ENCODE measurements around the gene GLS.
"Not testable (repeated sequence)": the region's sequence is repeated elsewhere in the genome, so short reads cannot be mapped to it uniquely, and the experiment has no call there.

GLS gene

DNA sequence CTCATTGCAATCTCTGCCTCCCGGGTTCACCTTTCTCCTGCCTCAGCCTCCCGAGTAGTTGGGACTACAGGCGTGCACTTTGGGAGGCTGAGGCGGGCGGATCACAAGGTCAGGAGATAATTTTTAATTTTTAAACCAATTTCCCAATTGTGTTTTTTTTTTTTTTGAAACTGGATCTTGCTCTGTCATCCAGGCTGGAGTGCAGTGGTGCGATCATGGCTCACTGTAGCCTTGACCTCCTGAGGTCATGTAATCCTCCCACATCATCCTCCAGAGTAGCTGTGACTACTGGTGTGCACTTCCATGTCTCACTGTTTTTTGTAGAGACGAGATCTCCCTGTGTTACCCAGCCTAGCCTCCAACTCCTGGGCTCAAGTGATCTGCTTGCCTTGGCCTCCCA lies 49.3 kb downstream of the GLS start:
- no peak for DNase-seq (ENCODE audit: low read depth, low spot score)

DNA sequence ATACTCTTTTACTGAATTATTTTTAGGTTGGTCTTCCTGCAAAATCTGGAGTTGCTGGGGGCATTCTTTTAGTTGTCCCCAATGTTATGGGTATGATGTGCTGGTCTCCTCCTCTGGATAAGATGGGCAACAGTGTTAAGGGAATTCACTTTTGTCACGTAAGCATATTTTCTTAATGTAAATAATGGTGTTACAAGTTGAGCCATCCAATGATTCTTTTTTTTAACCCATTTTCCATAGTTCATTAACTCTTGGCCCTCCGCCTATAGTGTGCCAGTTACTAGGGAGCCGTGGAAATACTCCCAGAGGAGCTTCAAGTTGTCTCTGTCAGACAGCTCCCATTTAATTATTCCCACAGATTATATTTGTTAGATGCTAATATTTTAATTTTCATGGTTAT lies 49.8 kb downstream of the GLS start:
- no peak for DNase-seq (ENCODE audit: low read depth, low spot score)

DNA sequence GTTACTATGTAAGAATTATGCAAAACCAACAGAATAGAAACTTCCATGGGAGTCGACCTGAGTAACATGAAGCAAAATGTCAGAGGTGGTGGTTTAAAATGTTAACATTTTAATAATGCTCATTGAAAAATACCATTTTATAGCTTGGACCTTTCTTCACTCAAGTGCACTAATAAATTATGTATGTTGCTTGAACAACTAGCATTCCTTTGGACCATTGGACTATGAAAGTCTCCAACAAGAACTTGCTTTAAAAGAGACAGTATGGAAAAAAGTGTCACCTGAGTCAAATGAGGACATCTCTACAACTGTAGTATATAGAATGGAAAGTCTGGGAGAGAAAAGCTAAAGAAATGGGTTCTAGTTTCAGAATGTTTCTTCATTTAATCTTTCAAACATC lies 51.9 kb downstream of the GLS start:
- no peak for DNase-seq (ENCODE audit: low read depth, low spot score)

DNA sequence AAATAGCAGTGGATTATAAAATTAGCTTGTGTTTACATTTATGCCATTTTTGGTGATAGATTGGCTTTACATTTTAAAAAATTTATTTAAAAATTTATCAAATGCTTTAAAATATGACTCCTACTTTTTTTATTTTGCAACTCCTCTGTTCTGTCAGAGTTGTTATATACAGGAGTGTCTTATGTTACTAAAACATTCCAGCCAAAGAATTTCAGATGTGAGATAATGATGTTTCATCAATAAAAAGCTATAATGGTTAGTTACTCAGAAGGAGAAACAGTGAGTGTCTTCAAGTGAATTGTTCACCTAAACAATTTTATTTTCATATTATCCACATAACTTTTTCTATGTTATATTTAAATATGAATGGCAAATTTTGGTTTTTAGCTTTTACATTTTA lies 52.7 kb downstream of the GLS start:
- no peak for DNase-seq (ENCODE audit: low read depth, low spot score)

DNA sequence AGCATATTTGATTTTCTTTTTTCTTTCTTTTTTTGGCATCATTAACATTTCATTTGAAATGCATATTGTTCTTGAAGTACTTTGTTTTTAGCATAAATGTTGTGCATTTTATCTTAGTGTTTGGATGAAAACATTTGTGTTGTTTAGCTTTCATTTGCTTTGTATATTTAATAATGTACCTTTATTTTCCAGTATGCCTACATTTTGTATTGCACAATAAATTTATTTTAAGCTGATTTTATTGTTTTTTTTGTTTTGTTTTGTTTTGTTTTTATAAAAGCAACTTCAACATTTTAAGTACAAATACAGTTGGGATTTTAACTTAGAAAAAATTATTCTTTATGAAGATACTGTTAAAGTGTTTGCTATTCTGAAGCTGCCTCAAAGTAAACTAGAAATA lies 54.4 kb downstream of the GLS start:
- DNase-seq (ENCODE audit: low read depth, low spot score) = no peak

DNA sequence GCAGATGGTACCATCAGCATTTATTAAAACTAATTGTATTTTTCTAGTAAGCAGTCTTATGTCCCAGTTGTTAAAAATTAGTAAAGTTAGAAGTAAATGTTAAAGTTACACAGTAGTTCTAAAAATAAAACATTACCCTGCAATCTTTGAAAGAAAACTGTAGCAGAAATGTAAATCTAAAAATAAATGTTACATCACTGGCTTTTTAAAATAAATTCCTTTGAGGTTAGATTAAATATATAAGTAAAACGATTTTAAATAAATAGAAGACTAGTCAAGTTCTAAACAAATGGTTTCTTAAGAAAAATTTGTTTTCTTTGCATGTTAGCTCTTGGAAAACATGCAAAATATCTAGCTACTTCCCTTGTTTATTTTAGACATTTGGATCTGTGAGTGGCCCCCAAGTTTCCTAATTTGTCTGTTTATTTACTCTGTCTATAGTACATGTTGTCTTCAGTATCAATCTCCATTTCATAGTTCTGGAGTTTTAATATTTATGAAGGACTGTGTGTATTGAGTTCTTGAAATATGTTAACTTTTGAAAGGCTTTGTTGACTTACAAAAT lies 58.2 kb downstream of the GLS start:
- DNase-seq (ENCODE audit: low read depth, low spot score) = no peak

DNA sequence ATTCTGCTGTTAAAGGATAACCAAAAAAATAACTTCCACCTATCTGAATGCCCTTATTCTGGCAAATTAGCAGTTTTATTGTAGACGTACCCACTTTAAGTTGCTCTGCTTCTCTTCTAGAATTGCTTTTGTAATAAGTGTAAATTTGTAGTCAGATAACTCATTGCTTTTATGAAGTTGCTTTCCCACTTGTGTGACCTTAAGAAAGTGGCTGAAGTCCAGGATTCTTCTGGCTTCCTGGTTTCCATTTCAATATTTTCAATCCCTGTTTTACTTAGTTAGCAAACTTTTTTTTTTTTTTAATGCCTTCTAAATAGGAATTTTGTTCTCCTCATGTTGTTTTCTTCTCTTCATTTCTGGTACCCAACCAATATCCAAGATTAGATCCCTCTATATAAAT lies 59.8 kb downstream of the GLS start:
- no peak for DNase-seq (ENCODE audit: low read depth, low spot score)

DNA sequence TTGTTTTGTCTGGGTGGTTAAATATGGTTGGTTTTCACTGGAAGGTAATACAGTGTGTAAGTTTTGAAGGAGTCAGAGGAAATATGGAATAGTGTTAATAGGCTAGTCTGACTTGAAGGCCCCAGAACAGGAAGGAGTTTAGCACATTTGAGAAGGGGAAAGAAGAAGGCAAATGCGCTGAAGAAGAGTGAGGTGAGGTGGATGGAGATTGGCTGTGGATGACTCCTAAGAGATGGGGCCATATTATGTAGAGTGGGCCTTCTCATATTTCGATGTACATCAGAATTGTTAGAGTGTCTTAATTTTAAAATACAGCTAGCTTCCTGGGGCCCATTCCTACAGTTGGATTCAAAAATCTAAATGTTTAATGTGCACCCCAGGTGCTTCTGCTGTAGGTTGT lies 61.0 kb downstream of the GLS start:
- DNase-seq (ENCODE audit: low read depth, low spot score) = no peak

DNA sequence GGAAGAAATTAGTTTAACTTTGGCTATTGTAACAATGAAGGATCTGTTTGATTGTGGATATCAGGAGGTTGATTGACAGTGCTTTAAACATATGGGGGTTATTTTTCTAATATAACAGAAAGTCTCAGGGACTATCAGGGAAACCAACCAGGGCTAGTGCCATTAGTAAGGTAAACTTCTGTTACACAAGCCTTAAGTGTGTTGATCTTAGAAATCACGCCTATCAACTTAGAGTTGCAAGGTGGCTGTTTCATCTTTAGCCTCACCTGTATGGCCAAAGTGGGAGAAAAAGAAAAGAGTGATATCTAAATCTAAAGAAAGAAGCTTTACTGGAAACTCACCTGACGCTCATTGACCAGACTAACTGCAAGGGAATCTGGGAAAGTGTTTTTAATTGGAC lies 62.1 kb downstream of the GLS start:
- DNase-seq (ENCODE audit: low read depth, low spot score) = no peak

DNA sequence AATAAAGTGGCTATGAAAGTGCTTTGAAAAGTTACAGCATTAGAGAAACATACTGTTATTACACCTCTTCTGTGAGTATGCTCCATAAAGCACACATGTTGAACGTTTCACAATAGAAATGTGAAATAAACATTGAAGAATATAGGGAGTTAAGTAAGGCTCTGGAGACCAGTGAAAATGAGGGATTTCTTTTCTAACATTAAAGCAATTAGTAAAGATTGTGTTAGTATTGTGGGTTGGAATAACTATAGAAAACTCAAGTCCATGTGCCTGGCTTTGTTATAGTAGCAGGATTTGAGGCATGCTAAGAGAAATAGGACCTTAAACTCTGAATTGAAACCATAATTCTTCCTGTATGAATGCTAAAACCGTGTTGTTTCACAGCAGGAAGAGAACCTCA lies 63.1 kb downstream of the GLS start:
- no peak for DNase-seq (ENCODE audit: low read depth, low spot score)

DNA sequence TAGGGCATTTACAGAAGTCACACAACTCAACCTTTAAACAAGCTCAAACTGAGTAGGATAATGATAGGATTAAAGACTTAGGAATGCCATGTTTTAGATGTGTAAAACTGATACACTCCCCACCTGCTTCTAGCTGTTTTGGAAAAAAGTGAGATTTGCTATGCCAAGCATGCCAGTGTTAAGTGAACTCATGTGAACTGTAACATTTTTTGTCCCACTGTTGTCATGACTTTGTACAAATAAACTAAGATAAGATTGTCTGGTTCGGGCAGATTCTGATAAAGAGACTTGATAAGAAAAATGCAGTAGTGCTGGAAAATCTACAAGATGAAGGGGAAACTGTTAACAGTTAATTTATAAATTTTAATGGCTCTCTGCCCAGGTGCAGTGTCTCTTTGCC lies 66.5 kb downstream of the GLS start:
- no peak for DNase-seq (ENCODE audit: low read depth, low spot score)

DNA sequence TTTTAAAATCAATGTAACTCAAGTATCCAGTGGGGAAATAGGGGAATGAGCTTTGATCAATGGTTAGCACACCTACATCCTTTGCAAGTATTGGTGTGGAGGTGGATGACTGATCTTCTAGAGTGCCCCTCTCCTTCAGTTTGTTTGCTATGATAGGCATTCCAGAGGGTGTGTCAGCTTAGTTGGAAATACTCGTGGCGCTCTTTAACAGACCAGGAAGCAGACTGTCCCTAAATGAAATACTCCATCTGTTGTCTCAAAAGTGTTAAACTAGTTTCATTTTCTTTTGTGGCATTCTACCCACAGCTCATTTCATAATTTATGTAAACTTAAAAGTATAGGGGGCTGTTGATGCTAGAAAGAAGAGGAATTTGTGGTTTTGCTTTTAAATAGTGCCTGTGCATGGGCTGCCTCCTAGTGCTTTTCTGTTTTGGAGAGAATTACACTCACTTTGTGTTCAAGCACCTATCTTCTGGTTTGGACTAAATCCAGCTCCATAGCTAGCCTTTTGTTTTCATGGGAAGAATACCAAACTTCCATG lies 67.2 kb downstream of the GLS start:
- DNase-seq (ENCODE audit: low read depth, low spot score) = no peak

DNA sequence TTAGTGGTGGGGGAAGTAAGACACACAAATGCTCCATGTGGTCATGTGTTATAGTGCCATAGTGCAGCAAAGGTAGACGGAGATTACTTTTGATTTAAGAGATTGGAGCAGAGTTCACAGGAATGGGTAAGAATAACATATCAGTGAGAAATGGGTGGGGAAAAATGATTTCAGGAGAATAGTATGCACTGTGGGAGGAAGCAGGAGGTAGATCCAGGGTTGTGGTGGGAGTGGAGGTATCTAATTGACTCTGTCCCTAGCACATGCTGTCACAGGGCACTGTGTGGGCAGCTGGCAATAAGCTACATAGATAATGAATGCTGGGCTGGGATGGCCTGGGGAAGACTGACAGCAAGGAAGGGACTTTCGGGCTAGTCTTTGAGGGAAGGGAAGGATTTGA lies 68.0 kb downstream of the GLS start:
- DNase-seq (ENCODE audit: low read depth, low spot score) = no peak

DNA sequence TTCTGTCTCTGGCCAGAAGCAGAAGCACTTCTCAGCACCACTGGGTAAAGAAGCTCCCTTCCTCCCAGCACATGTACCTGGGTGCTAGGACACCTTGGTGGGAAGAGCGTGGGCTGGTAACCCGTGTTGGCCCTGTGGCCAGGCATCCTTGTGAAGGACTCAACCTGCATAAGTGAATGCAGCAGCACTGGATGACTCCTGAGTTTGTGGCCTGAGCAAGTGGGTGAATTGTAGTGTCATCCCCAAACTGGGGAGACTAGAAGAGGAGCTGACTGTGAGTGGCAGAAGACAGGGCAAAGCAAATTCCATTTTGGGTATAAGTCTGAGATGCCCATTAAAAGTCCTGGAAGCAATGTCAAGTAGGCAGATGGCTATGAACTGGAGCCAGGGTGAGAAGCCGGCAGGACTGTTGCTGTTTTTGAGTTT lies 70.0 kb downstream of the GLS start:
- no peak for DNase-seq (ENCODE audit: low read depth, low spot score)

DNA sequence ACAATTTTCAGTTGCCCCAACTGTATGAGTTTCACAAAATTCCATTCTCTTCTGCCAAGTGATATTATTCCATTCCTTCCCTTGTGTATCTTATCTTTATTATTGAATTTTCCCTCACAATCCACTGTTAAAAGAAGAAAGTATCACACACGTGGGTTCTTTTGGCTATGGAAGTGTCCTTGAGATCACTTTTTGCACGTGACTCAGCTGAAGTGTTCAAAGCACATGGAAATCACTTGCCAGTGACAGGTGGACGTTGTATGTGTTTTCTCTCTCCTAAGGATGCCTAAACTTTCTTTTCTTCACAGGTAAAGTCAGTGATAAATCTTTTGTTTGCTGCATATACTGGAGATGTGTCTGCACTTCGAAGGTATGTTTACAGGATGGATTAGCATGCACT lies 72.6 kb downstream of the GLS start:
- DNase-seq (ENCODE audit: low read depth, low spot score) = no peak

DNA sequence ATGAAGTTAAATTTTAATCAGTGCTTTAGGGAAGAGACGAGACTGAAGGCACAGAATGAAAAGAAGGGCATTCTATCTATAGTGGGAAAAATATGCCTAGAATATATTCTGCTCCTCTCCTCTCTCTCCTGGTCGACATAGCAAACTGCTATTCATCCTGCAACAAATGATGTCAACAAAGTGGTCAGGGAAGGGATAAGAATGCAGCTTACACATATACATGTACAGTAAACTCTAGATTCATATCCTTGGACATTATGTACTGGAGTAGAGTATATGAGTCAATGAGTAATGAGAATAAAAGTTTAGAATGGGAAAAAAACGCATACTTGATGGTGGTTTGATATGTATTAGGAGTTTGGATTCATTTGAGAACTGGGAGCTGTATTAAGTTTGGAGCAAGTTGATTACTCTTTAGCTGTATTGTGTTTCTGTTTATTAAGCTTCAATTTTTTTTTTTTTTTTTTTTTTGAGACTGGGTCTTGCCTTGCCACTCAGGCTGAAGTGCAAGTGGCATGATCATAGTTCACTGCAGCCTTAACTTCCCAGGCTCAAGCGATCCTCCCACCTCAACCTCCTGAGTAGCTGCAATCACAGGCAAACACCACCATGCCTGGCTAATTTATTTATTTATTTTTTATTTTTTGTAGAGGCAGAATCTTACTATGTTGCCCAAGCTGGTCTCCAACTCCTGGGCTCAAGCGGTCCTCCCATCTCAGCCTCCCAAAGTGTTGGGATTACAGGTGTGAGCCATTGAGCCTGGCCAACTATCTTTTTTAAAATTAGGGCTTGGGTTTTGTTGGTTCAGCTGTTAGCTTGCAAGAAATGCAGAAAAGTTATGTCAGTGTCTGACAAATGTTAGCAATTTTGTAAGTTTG lies 79.5 kb downstream of the GLS start:
- no peak for DNase-seq (ENCODE audit: low read depth, low spot score)

DNA sequence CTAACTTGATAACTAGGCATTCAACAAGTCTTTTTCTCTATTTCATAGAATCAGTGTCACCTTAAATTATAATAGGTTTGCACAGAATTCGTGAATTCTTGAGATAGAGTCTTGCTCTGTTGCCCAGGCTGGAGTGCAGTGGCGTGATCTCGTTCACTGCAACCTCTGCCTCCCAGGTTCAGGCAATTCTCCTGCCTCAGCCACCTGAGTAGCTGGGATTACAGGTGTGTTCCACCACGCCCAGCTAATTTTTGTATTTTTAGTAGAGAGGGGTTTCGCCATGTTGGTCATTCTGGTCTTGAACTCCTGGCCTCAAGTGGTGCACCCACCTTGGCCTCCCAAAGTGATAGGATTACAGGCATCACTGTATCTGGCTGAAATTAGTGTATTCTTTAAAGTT lies 80.5 kb downstream of the GLS start:
- DNase-seq (ENCODE audit: low read depth, low spot score) = not testable (repeated sequence)

DNA sequence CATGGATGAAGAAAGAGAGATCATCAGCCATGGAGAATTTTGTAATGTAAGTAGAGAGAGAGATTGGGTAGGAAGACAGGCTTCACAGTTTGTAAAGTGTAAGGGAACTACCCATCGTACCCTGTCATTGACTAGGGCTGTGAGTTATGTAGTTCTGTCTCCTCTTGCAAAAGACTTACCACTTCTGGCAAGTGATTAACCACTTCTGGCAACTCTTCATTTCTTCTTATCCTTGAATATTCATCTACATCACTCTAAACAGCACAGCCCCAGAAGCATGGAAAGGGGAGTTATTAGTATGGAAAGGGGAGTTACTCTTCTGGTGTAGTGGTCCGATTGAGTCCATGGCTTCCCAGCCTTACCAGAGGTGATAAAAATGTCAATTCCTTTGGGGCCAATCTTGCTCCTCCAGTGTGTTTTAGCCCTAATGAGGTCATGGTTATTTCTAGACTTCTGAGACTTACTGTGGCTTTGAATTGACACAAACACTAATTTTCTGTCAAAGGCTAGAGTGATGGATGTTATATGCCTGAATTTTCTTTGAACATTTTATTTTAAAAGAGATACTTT lies 81.4 kb downstream of the GLS start:
- no peak for DNase-seq (ENCODE audit: low read depth, low spot score)

DNA sequence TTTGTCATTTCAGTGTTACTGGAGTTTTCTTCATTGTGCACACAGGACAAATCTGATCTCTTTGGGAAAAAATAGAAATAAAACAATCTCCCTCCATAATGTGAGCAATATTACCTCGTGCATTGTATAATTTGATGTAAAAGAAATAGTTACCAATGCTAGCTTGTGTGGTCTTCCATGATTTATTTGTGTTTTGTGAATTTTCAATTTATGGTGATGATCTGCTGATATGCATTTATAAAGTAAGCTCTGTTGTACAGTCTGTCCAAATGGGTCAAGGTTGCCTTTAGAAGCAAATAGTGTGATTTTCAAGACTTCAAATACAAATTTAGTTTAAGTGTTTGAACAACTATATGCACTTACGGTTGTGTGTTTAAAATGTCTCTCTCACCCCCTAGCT lies 82.5 kb downstream of the GLS start:
- DNase-seq (ENCODE audit: low read depth, low spot score) = no peak

DNA sequence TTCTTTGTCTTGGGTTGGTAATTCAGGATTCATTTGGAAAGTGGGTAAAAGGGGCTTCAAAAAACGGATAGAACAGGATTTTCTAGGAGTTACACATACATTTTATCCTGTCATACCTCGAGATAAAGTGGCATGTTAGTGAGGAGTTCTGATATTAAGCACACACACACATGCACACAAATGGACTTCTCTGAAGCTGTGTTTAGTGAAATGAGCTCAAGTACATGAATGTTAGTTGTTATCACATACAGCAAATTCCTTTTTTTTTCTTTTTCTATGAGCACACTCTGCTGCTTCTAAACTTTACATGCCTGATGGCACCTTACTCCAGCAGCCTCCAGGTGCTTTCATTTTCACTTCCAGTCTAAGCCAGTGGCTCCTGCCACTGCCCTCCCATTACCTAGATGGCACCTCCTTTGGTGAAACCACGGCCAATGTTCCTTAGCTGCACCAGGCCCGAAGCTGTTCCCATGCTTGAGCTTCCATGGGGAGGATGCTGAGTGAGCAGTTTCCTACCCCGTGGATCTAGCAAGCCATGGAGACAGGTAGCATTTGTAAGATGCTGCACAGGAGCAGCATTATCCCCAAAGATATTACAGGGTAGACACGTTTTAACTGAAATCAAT lies 83.7 kb downstream of the GLS start:
- DNase-seq (ENCODE audit: low read depth, low spot score) = no peak

DNA sequence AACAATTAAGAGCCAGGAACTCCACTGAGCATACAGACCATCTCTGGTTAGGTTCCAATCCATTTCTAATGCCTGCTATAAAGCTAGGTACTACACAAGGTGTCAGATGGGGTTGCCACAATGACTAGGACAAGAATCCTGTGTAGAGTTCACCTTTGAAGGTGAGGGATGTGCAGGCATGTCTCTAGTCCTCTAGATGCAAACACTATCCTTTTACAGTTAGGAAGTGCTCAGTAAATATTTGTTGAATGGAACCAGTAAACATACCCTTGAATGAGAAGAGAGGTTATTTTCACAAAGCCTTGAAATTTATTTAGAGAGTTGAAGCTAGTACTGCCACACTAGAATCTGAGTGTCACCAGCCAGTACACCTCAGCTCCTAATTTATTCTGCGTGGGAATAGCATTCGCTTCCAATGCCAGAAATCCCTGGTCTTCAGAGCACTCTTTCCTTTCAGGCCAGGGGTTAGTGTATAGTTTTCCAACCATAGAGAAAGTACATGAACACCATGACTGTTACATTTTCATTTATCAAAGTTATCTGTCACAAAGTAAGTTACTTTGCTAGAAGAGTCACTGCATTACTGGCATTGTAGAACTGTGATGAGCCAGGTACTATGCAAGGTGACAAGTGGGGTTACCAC lies 85.1 kb downstream of the GLS start:
- no peak for DNase-seq (ENCODE audit: low read depth, low spot score)

DNA sequence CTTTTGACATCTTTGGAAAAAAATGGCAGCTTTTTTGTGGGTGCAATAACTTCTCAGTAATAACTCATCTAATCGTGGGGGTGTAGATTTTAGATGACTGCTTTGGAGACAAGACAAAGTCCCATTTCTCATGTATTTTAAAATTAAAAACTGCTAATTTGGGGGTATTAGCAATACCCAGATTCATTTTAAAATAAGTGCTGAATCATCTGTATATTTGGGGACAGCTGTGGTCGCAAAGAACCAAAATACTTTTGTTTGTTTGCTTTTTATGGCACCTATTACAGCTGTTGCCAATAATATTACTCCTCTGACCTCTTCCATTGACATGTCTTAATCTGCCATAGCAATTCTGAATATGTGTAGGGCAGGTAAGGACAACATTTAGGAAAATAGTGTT lies 87.9 kb downstream of the GLS start:
- no peak for DNase-seq (ENCODE audit: low read depth, low spot score)

Data from activated naive CD8-positive, alpha-beta T cell treated with anti-CD3 and anti-CD28 coated beads, Interleukin-2, amount 50 U/mL, for 16 hours (primary cell).